Measurements from ENCODE around the gene MUC3A.

- TF ChIP-seq CTCF (IDR thresholded peaks at IDR 0.05) = no peak
- no peak for TF ChIP-seq POLR2AphosphoS5 (IDR thresholded peaks at IDR 0.05)
- no peak for TF ChIP-seq POLR2A (IDR thresholded peaks at IDR 0.05)
These were observed 24.7 kb downstream of the MUC3A start for GRCh38 chr7:100974021-100974420.

Data from prostate gland (tissue), 2 donors.